Trophoblast cell (in vitro differentiated cells and primary cell): Measurements from ENCODE around the gene CYSTM1.
"Not testable (repeated sequence)": the region's sequence is repeated elsewhere in the genome, so short reads cannot be mapped to it uniquely, and the experiment has no call there.

Source experiments
- DNase-seq, 2 donors: peaks; one replicate each; pipeline ENCODE4 v3.0.0-alpha.2; 2016
- H2AFZ ChIP-seq: 2 replicates; pipeline ENCODE4 v1.6.1; 2013; ENCODE audit warnings: low read length, moderate library complexity, mild to moderate bottlenecking; ENCODE audit not compliant: insufficient read depth, poor library complexity
- H2AK5ac ChIP-seq: 2 replicates; pipeline ENCODE4 v1.6.1; 2013; ENCODE audit warnings: mild to moderate bottlenecking, low read length
- H2BK120ac ChIP-seq: 2 replicates; pipeline ENCODE4 v1.6.1; 2013; ENCODE audit warnings: low read length, mild to moderate bottlenecking, moderate library complexity; ENCODE audit not compliant: insufficient read depth, poor library complexity
- H2BK12ac ChIP-seq: 2 replicates; pipeline ENCODE4 v1.6.1; 2013; ENCODE audit warnings: mild to moderate bottlenecking, low read length, moderate library complexity
- H2BK5ac ChIP-seq: 2 replicates; pipeline ENCODE4 v1.6.1; 2013; ENCODE audit warnings: low read length, low read depth, moderate library complexity, mild to moderate bottlenecking; ENCODE audit not compliant: poor library complexity
- H3K14ac ChIP-seq: 2 replicates; pipeline ENCODE4 v1.6.1; 2013; ENCODE audit warnings: mild to moderate bottlenecking, low read length
- H3K18ac ChIP-seq: 2 replicates; pipeline ENCODE4 v1.6.1; 2013; ENCODE audit warnings: mild to moderate bottlenecking, low read length
- H3K23ac ChIP-seq: 2 replicates; pipeline ENCODE4 v1.6.1; 2013; ENCODE audit warnings: low read length
- H3K27ac ChIP-seq: 2 replicates; pipeline ENCODE4 v1.5.1; 2013; ENCODE audit warnings: low read depth, mild to moderate bottlenecking, inconsistent platforms, low read length, moderate library complexity
- H3K27me3 ChIP-seq: 2 replicates; pipeline ENCODE4 v1.6.1; 2013; ENCODE audit warnings: inconsistent platforms, mild to moderate bottlenecking, low read length, moderate library complexity; ENCODE audit not compliant: insufficient read depth
- H3K36me3 ChIP-seq, 2 experiments: 1 replicate in 1 of 2; 2 replicates in 1 of 2; pipeline ENCODE4 v1.6.1; 2013; ENCODE audit warnings: low read length in 2 of 2, mild to moderate bottlenecking in 2 of 2, moderate library complexity in 1 of 2; ENCODE audit not compliant: insufficient read depth in 2 of 2, control insufficient read depth in 1 of 2
- H3K4ac ChIP-seq: 2 replicates; pipeline ENCODE4 v1.6.1; 2013; ENCODE audit warnings: low read depth, mild to moderate bottlenecking, low read length, moderate library complexity
- H3K4me1 ChIP-seq, 2 experiments: 1 replicate in 1 of 2; 2 replicates in 1 of 2; pipeline ENCODE4 v1.6.1; 2013; ENCODE audit warnings: low read length in 2 of 2, mild to moderate bottlenecking in 2 of 2, moderate library complexity in 1 of 2; ENCODE audit not compliant: insufficient read depth in 2 of 2, control insufficient read depth in 1 of 2
- H3K4me2 ChIP-seq: 2 replicates; pipeline ENCODE4 v1.6.1; 2013; ENCODE audit warnings: inconsistent platforms, mild to moderate bottlenecking, low read length, moderate library complexity
- H3K4me3 ChIP-seq: 2 replicates; pipeline ENCODE4 v1.5.1; 2013; ENCODE audit warnings: mild to moderate bottlenecking, low read depth, low read length, inconsistent platforms
- H3K79me1 ChIP-seq: one replicate; pipeline ENCODE4 v1.6.1; 2013; ENCODE audit warnings: low read length
- H3K79me2 ChIP-seq: 2 replicates; pipeline ENCODE4 v1.6.1; 2013; ENCODE audit warnings: low read length, mild to moderate bottlenecking; ENCODE audit not compliant: control insufficient read depth, insufficient read depth, poor library complexity
- H3K9ac ChIP-seq: 2 replicates; pipeline ENCODE4 v1.6.1; 2013; ENCODE audit warnings: mild to moderate bottlenecking, low read length
- H3K9me3 ChIP-seq: 2 replicates; pipeline ENCODE4 v1.6.1; 2013; ENCODE audit warnings: low read depth, mild to moderate bottlenecking, control low read depth, inconsistent platforms, low read length; ENCODE audit not compliant: insufficient read depth
- H4K12ac ChIP-seq: 2 replicates; pipeline ENCODE4 v1.6.1; 2013; ENCODE audit warnings: low read depth, mild to moderate bottlenecking, low read length, moderate library complexity
- H4K8ac ChIP-seq: 2 replicates; pipeline ENCODE4 v1.6.1; 2013; ENCODE audit warnings: low read depth, mild to moderate bottlenecking, low read length, moderate library complexity
- H4K91ac ChIP-seq: one replicate; pipeline ENCODE4 v1.6.1; 2013; ENCODE audit warnings: low read depth, mild to moderate bottlenecking, low read length, moderate library complexity
- WGBS: extraction: QIAGEN DNeasy Blood & Tissue Kit; methylation state at CpG from one replicate; pipeline ENCODE4 v1.1.7; 2013; ENCODE audit warnings: missing lambda C conversion rate; ENCODE audit not compliant: insufficient read length, insufficient coverage; ENCODE audit errors: extremely low coverage; 5-methylcytosine and 5-hydroxymethylcytosine counted together

The CYSTM1 gene

DNA sequence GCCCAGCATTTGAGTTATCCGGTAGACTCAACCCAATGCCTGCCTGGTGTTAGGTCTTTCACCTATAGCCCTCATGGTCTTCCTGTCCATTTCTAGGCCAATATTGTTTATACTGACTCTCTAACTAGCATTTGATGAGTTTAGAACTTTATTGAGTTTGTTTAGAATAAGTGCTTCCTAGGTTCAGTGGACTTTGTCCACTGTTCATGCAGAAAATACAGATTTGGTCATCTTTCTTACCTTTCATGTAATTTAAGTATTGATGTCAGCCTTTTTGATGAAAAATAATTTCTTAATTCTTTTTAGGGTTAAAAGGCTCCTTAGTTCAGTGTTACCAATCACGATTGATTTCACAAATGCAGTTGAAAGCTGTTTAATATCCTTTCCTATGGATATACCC lies 22.0 kb downstream of the CYSTM1 start:
- Histone ChIP-seq H3K4me3 (no peak overlapping the region), H4K91ac (no peak overlapping the region), H4K8ac (no peak overlapping the region), H3K36me3 (no peaks in the 10 kb centered on the region), H3K79me2 (no peaks in the 10 kb centered on the region), H2AFZ (no peak overlapping the region), H2BK120ac (no peak overlapping the region), H3K9me3 (no peaks in the 10 kb centered on the region), H3K9ac (no peak overlapping the region), H3K4ac (no peak overlapping the region), H3K23ac (no peak overlapping the region), H3K27me3 (no peaks in the 10 kb centered on the region), H3K4me2 (no peak overlapping the region), H3K79me1 (no peaks in the 10 kb centered on the region), H3K27ac (no peak overlapping the region), H3K14ac (no peak overlapping the region), H2BK12ac (no peak overlapping the region), H3K4me1 (no peaks in the 10 kb centered on the region), H3K18ac (no peak overlapping the region), H2AK5ac (no peak overlapping the region), H2BK5ac (no peak overlapping the region), H4K12ac (no peak overlapping the region)
- no CpG with 5 or more reads among the region's 2 CpGs for WGBS
- DNase-seq = no peak

GRCh38 chr5:140198915-140199314 lies 23.9 kb downstream of the CYSTM1 start:
- not testable (repeated sequence) for H2AFZ ChIP-seq, H3K36me3 ChIP-seq, H4K12ac ChIP-seq, H3K4me2 ChIP-seq, H3K79me1 ChIP-seq, H4K91ac ChIP-seq, H3K27ac ChIP-seq, H4K8ac ChIP-seq, H3K14ac ChIP-seq, H2BK12ac ChIP-seq, H2BK120ac ChIP-seq, DNase-seq, H2AK5ac ChIP-seq, H3K79me2 ChIP-seq, H3K9me3 ChIP-seq, H3K9ac ChIP-seq, H2BK5ac ChIP-seq, H3K27me3 ChIP-seq, H3K23ac ChIP-seq, H3K4me3 ChIP-seq, H3K18ac ChIP-seq, H3K4ac ChIP-seq, H3K4me1 ChIP-seq
- WGBS = no CpG with 5 or more reads among the region's 1 CpG

- Histone ChIP-seq H3K9ac (no peak overlapping the region), H3K79me2 (no peaks in the 10 kb centered on the region), H3K14ac (no peak overlapping the region), H2AK5ac (no peak overlapping the region), H3K36me3 (no peaks in the 10 kb centered on the region), H3K4me2 (no peak overlapping the region), H3K9me3 (no peaks in the 10 kb centered on the region), H2BK12ac (no peak overlapping the region), H3K79me1 (no peaks in the 10 kb centered on the region), H2BK5ac (no peak overlapping the region), H3K23ac (no peak overlapping the region), H3K4me1 (no peaks in the 10 kb centered on the region), H3K4me3 (no peak overlapping the region), H4K8ac (no peak overlapping the region), H2BK120ac (no peak overlapping the region), H3K27me3 (no peaks in the 10 kb centered on the region), H4K12ac (no peak overlapping the region), H3K18ac (no peak overlapping the region), H3K27ac (no peak overlapping the region), H4K91ac (no peak overlapping the region), H2AFZ (no peak overlapping the region), H3K4ac (no peak overlapping the region)
- no CpG with 5 or more reads among the region's 4 CpGs for WGBS
- DNase-seq = no peak
Measured at GRCh38 chr5:140202078-140202477, 27.1 kb downstream of the CYSTM1 start.

- no peak overlapping the region for H2AFZ ChIP-seq
- no peak overlapping the region for H3K4me2 ChIP-seq
- H3K23ac ChIP-seq = no peak overlapping the region
- H3K4me3 ChIP-seq = no peak overlapping the region
- H3K14ac ChIP-seq = no peak overlapping the region
- H3K79me2 ChIP-seq = no peaks in the 10 kb centered on the region
- H3K36me3 ChIP-seq = no peaks in the 10 kb centered on the region
- H3K79me1 ChIP-seq = no peaks in the 10 kb centered on the region
- no peak overlapping the region for H4K12ac ChIP-seq
- H4K91ac ChIP-seq = no peak overlapping the region
- no peak overlapping the region for H3K18ac ChIP-seq
- H2AK5ac ChIP-seq = no peak overlapping the region
- no peaks in the 10 kb centered on the region for H3K27me3 ChIP-seq
- H3K4me1 ChIP-seq = no peaks in the 10 kb centered on the region
- no peak overlapping the region for H2BK5ac ChIP-seq
- H3K9ac ChIP-seq = no peak overlapping the region
- H3K4ac ChIP-seq = no peak overlapping the region
- no CpG with 5 or more reads among the region's 2 CpGs for WGBS
- H4K8ac ChIP-seq = no peak overlapping the region
- H3K9me3 ChIP-seq = no peaks in the 10 kb centered on the region
- no peak overlapping the region for H2BK120ac ChIP-seq
- H3K27ac ChIP-seq = no peak overlapping the region
- DNase-seq = no peak
- H2BK12ac ChIP-seq = no peak overlapping the region
Measured at GRCh38 chr5:140202610-140203009, 27.6 kb downstream of the CYSTM1 start.
